Osteoblast (primary cell): ENCODE measurements around the gene HHIPL1. TPM values are rescaled to one million over a fixed set of nuclear protein-coding genes. Genes with fewer than 3 reads are reported as not detected.

ENCODE experiments used
- DNase-seq: peaks from one replicate; pipeline ENCODE4 v3.0.0; 2011; ENCODE audit warnings: low spot score, mixed read lengths; ENCODE audit not compliant: insufficient read length; ENCODE audit errors: missing footprints
- H2AFZ ChIP-seq: 2 replicates; pipeline ENCODE4 v1.6.0; 2011; ENCODE audit warnings: mild to moderate bottlenecking, low read length
- H3K27ac ChIP-seq: 2 replicates; pipeline ENCODE4 v1.5.1; 2011; ENCODE audit warnings: mild to moderate bottlenecking, low read depth, low read length, moderate library complexity
- H3K27me3 ChIP-seq: 2 replicates; pipeline ENCODE4 v1.6.0; 2012; ENCODE audit warnings: mild to moderate bottlenecking, control low read depth, inconsistent platforms, low read length, moderate library complexity; ENCODE audit not compliant: insufficient read depth
- H3K36me3 ChIP-seq: 2 replicates; pipeline ENCODE4 v1.5.1; 2011; ENCODE audit warnings: mild to moderate bottlenecking, low read length, control low read depth, moderate library complexity; ENCODE audit not compliant: insufficient read depth
- H3K4me1 ChIP-seq: 2 replicates; pipeline ENCODE4 v1.5.1; 2011; ENCODE audit warnings: mild to moderate bottlenecking, low read length, control low read depth, moderate library complexity; ENCODE audit not compliant: insufficient read depth
- H3K4me2 ChIP-seq: 2 replicates; pipeline ENCODE4 v1.6.0; 2011; ENCODE audit warnings: mild to moderate bottlenecking, low read length; ENCODE audit not compliant: insufficient read depth
- H3K4me3 ChIP-seq: fragments of 200-600 bp; sonication (generic); 3 replicates; pipeline ENCODE4 v1.5.1; 2012; ENCODE audit warnings: mild to moderate bottlenecking, low read length, inconsistent platforms; ENCODE audit not compliant: insufficient read depth
- H3K79me2 ChIP-seq: 2 replicates; pipeline ENCODE4 v1.6.0; 2012; ENCODE audit warnings: mild to moderate bottlenecking, low read length, control low read depth, inconsistent platforms; ENCODE audit not compliant: insufficient read depth
- H3K9me3 ChIP-seq: 2 replicates; pipeline ENCODE4 v1.5.1; 2011; ENCODE audit warnings: low read depth, low read length, control low read depth
- H4K20me1 ChIP-seq: 2 replicates; pipeline ENCODE4 v1.6.0; 2012; ENCODE audit warnings: mild to moderate bottlenecking, low read length, control low read depth; ENCODE audit not compliant: insufficient read depth
- CTCF ChIP-seq: IDR thresholded peaks from 2 replicates; pipeline ENCODE4 v1.5.1; 2011; ENCODE audit warnings: mild to moderate bottlenecking, low read depth, low read length, moderate library complexity; ENCODE audit errors: extremely low read depth
- total RNA-seq: library from RNA; depleted of rRNA; stranded (reverse); fragments of >200 nt; gene quantifications from 2 replicates; pipeline ENCODE4 v1.2.3, GENCODE V29; 2012

The HHIPL1 gene
- total RNA-seq, 1 donor: 12.3 TPM

- Histone ChIP-seq H3K4me1 (peaks cover 17% of the 10 kb centered on the region), H3K4me2 (no peak overlapping the region), H3K79me2 (peaks cover 11% of the 10 kb centered on the region), H3K27me3 (no peaks in the 10 kb centered on the region), H4K20me1 (no peaks in the 10 kb centered on the region), H3K27ac (no peak overlapping the region), H3K4me3 (no peak overlapping the region), H3K9me3 (no peaks in the 10 kb centered on the region), H2AFZ (no peak overlapping the region), H3K36me3 (no peaks in the 10 kb centered on the region)
- DNase-seq: peak; percentile 52
- TF ChIP-seq CTCF: no peak
These were observed 3.3 kb downstream of the HHIPL1 start for GRCh38 chr14:99648027-99648784.

GRCh38 chr14:99649219-99649618, 4.3 kb downstream of the HHIPL1 start:
- Histone ChIP-seq H3K79me2 (peaks cover 11% of the 10 kb centered on the region), H3K4me2 (no peak overlapping the region), H3K4me3 (no peak overlapping the region), H4K20me1 (no peaks in the 10 kb centered on the region), H3K36me3 (no peaks in the 10 kb centered on the region), H2AFZ (peak overlapping the region; percentile 10), H3K9me3 (no peaks in the 10 kb centered on the region), H3K4me1 (peaks cover 17% of the 10 kb centered on the region), H3K27ac (peak overlapping the region; percentile 30), H3K27me3 (no peaks in the 10 kb centered on the region)
- peak; percentile 99 for DNase-seq
- TF ChIP-seq CTCF: no peak

GRCh38 chr14:99649643-99650042, 4.7 kb downstream of the HHIPL1 start:
- TF ChIP-seq CTCF: no peak
- no peaks in the 10 kb centered on the region for H3K27me3 ChIP-seq
- no peaks in the 10 kb centered on the region for H3K9me3 ChIP-seq
- DNase-seq: no peak
- H3K4me1 ChIP-seq: peaks cover 20% of the 10 kb centered on the region
- no peak overlapping the region for H2AFZ ChIP-seq
- no peak overlapping the region for H3K4me2 ChIP-seq
- no peak overlapping the region for H3K4me3 ChIP-seq
- H4K20me1 ChIP-seq: no peaks in the 10 kb centered on the region
- peaks cover 11% of the 10 kb centered on the region for H3K79me2 ChIP-seq
- no peak overlapping the region for H3K27ac ChIP-seq
- no peaks in the 10 kb centered on the region for H3K36me3 ChIP-seq

- Histone ChIP-seq H2AFZ (no peak overlapping the region), H3K4me1 (peaks cover 20% of the 10 kb centered on the region), H3K36me3 (no peaks in the 10 kb centered on the region), H3K4me2 (no peak overlapping the region), H3K79me2 (peaks cover 11% of the 10 kb centered on the region), H4K20me1 (no peaks in the 10 kb centered on the region), H3K27me3 (no peaks in the 10 kb centered on the region), H3K9me3 (no peaks in the 10 kb centered on the region), H3K27ac (no peak overlapping the region), H3K4me3 (no peak overlapping the region)
- DNase-seq: peak; percentile 59
- no peak for TF ChIP-seq CTCF
These were observed 5.3 kb downstream of the HHIPL1 start for GRCh38 chr14:99650189-99650588.
